AG09309 (cell line): ENCODE results near the gene OR52I2.

Source experiments
- DNase-seq: peaks from one replicate; pipeline ENCODE4 v3.0.0-alpha.2; 2010; ENCODE audit warnings: low read depth
- H3K4me3 ChIP-seq: 2 replicates; pipeline ENCODE4 v1.5.1; 2011; ENCODE audit warnings: mild to moderate bottlenecking, low read depth, low read length, moderate library complexity; ENCODE audit not compliant: control insufficient read depth
- TF ChIP-seq, protein P1 (sequence below): IDR thresholded peaks from 2 replicates; pipeline ENCODE4 v1.5.1; 2011; ENCODE audit warnings: mild to moderate bottlenecking, low read depth, low read length, inconsistent platforms; ENCODE audit not compliant: insufficient read depth, control insufficient read depth; ENCODE audit errors: missing control alignments

OR52I2 gene

DNA sequence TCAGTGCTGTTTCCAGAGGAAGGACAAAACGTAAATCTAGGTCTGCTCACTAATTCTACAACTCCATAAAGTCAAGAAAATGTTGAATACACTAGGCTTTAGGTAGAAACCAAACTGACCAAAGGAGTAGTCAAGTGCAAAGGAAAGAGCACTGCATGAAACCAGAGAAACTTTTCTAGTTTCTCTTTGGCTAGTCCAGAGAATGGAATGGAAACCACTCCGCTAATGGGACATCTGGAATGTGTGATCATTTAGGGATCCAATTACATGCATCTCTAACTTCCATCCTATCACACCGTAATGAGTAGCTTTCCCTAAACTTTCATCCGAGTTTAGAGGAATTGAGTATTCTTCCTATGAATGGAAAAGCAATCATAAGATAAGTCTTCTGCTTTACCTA lies 34.1 kb upstream of the OR52I2 start:
- no peak overlapping the region for H3K4me3 ChIP-seq
- no peak for DNase-seq
- TF ChIP-seq, protein P1, sequence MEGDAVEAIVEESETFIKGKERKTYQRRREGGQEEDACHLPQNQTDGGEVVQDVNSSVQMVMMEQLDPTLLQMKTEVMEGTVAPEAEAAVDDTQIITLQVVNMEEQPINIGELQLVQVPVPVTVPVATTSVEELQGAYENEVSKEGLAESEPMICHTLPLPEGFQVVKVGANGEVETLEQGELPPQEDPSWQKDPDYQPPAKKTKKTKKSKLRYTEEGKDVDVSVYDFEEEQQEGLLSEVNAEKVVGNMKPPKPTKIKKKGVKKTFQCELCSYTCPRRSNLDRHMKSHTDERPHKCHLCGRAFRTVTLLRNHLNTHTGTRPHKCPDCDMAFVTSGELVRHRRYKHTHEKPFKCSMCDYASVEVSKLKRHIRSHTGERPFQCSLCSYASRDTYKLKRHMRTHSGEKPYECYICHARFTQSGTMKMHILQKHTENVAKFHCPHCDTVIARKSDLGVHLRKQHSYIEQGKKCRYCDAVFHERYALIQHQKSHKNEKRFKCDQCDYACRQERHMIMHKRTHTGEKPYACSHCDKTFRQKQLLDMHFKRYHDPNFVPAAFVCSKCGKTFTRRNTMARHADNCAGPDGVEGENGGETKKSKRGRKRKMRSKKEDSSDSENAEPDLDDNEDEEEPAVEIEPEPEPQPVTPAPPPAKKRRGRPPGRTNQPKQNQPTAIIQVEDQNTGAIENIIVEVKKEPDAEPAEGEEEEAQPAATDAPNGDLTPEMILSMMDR = no peak

DNA sequence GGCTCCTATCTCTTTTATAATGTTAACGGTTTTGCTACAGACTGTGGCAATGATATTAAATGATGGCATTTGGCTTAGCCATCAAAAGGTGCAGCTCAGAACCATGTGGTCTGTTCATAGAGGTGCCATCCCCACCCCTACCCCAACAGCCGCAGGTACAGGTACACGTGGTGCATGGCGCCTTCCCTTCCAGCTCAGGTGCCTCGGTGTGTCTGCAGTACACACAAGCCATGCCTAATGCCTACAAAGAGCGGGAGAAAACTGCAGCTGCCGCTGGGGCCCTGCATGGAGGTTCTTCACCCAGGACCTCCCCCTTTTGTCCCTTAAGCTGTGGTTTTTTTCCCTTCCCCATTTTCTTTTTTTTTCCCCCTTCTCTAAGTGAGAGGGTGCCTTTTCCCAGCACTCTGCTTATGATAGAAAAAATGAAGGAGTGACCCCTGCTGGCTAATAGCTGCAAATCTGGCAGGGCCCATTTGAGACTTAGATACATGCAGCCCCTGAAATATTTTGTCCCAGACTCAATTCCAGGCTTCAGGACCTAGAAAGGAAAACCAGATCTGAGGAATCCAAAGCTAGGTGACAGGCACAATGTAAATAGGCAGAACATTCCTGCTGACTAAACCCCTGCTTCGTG lies 30.1 kb upstream of the OR52I2 start:
- no peak overlapping the region for H3K4me3 ChIP-seq
- no peak for DNase-seq
- TF ChIP-seq, protein P1 = peak; percentile 22

DNA sequence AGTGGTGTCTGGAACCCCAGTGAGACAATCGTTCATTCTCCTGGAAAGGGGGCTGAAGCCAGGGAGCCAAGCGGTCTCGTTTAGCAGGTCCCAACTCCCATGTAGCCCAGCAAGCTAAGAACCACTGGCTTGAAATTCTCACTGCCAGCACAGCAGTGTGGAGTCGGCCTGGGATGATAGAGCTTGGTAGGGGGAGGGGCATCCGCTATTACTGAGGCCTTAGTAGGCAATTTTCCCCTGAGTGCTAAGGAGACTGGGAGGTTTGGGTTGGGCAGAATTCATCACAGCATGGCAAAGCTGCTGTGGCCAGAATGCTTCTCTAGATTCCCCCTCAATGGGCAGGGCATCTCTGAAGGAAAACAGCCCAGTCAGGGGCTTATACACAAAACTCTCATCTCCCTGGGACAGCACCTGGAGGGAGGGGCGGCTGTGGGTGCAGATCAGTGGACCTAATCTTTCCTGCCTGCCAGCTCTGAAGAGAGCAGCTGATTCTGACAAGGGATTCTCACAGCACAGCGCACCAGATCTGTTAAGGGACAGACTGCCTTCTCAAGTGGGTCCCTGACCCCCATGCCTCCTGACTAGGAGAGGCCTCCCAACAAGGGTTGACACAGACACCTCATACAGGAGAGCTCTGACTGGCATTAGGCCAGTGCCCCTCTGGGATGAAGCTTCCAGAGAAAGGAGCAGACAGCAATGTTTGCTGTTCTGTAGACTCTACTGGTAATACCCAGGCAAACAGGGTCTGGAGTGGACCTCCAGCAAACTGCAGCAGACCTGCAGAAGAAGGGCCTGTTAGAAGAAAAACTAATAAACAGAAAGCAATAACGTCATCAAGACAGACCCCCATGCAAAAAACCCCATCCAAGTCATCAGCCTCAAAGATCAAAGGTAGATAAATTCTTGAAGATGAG lies 21.8 kb upstream of the OR52I2 start:
- TF ChIP-seq, protein P1 = no peak
- no peak for DNase-seq
- H3K4me3 ChIP-seq = no peak overlapping the region

DNA sequence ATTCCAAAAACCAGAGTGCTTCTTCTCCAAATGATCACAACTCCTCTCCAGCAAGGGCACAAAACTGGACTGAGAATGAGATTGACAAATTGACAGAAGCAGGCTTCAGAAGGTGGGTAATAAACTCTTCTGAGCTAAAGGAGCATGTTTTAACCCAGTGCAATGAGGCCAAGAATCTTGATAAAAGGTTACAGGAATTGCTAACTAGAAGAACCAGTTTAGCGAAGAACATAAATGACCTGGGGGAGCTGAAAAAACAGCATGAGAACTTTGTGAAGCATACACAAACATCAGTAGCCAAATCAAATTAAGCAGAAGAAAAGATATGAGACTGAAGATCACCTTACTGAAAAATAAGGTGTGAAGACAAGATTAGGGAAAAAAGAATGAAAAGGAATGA lies 21.1 kb upstream of the OR52I2 start:
- H3K4me3 ChIP-seq = no peak overlapping the region
- DNase-seq = no peak
- TF ChIP-seq, protein P1 = no peak

DNA sequence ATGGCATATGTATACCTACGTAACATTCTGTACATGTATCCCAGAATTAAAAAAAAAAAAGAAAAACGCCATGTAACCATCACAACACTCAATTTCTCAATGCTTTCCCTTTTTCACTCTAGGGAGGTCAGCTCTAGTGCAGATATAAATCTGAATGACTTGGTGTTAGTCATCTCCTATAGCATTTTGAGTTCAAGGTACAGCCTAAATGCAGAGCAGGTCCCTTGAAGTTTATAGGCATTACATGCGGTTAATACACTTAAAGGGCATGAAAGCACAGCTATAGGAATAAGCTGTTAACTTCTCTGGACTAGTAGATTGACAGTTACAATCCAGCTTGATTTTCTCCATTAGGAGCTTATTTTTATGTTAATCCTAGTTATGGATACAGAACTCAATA lies 16.2 kb upstream of the OR52I2 start:
- DNase-seq = no peak
- no peak overlapping the region for H3K4me3 ChIP-seq
- TF ChIP-seq, protein P1 = no peak

DNA sequence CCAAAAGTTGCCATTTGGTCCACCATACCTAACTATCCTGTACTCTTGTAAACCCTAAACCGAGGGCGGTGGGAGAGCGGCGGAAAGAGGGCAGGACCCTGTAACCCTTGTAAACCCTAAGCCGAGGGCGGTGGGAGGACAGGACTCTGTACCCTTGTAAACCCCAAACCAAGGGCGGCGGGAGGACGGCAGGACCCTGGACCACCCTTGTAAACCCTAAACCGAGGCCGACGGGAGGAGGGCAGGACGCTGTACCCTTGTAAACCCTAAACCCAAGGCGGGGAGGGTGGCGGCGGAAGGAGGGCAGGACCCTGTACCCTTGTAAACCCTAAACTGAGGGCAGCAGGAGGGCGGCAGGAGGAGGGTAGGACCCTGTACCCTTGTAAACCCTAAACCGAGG lies 12.5 kb upstream of the OR52I2 start:
- TF ChIP-seq, protein P1 = no peak
- no peak for DNase-seq
- H3K4me3 ChIP-seq = no peak overlapping the region
